GM19468 (cell line): Measurements from ENCODE around the gene LHX5.

Source experiments
- ATAC-seq: cut with Tn5 transposase; IDR thresholded peaks from one replicate; pipeline ENCODE4 v1.9.1; 2021; ENCODE audit warnings: mild to moderate bottlenecking, moderate library complexity, moderate number of reproducible peaks; ENCODE audit not compliant: unreplicated experiment; ENCODE audit errors: extremely low read depth

The LHX5 gene

GRCh38 chr12:113478351-113479011 lies 6.8 kb upstream of the LHX5 start:
- ATAC-seq, result no peak

- no peak for ATAC-seq
Observed at GRCh38 chr12:113477842-113478215, 6.2 kb upstream of the LHX5 start.

- no peak for ATAC-seq
Observed at GRCh38 chr12:113477171-113477841, 5.6 kb upstream of the LHX5 start.

GRCh38 chr12:113476176-113476986 lies 4.7 kb upstream of the LHX5 start:
- no peak for ATAC-seq

GRCh38 chr12:113475451-113476175 lies 3.9 kb upstream of the LHX5 start:
- ATAC-seq, result no peak

GRCh38 chr12:113474635-113475436 lies 3.2 kb upstream of the LHX5 start:
- ATAC-seq, result no peak

GRCh38 chr12:113473942-113474341 lies 2.3 kb upstream of the LHX5 start:
- ATAC-seq, result no peak

GRCh38 chr12:113473400-113473799 lies 1.7 kb upstream of the LHX5 start:
- no peak for ATAC-seq

- no peak for ATAC-seq
Observed at GRCh38 chr12:113472191-113473121, 785 bp upstream of the LHX5 start.

- ATAC-seq, result no peak
Observed at GRCh38 chr12:113470871-113471618, 626 bp downstream of the LHX5 start.

- ATAC-seq, result no peak
Observed at GRCh38 chr12:113469949-113470743, 1.5 kb downstream of the LHX5 start.

- no peak for ATAC-seq
Observed at GRCh38 chr12:113469224-113469948, 2.3 kb downstream of the LHX5 start.

GRCh38 chr12:113468365-113469223 lies 3.1 kb downstream of the LHX5 start:
- no peak for ATAC-seq

- no peak for ATAC-seq
Observed at GRCh38 chr12:113467502-113468364, 3.9 kb downstream of the LHX5 start.

GRCh38 chr12:113467142-113467501 lies 4.5 kb downstream of the LHX5 start:
- no peak for ATAC-seq
